Measurements from ENCODE around the gene PPARA. TPM values are rescaled to one million over a fixed set of nuclear protein-coding genes. Genes with fewer than 3 reads are reported as not detected.

The PPARA gene
- total and polyA plus RNA-seq, 2 experiments from 2014 or later = 4.7 to 12.6 TPM

DNA sequence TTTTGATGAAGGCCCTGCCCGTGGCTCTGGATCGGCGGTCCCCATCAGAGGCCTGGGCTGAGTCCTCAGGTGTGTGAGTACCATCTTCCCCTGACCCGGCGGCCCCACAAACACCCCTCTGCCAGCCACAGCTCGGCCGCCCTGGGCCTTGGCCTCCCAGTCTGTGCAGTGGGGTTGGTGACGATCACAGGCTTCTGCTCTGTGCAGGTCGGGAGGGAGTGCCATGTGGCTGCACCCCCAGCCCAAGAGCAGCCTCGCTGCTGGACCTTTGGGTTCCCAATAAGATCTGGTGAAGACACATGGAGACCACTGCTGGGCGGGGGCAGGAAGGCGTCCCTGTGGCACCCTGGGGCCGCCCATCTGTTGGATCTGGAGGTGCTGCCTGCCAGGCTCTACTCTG, 47.1 kb upstream of the PPARA start:
- Histone ChIP-seq H3F3A (replicated peaks; ENCODE audit: low read depth) (no peaks in the 10 kb centered on the region), H3K9me2 (ENCODE audit: insufficient read depth) (no peaks in the 10 kb centered on the region), H3K79me2 (replicated peaks; ENCODE audit: insufficient read depth) (no peaks in the 10 kb centered on the region), H2AFZ (no peak overlapping the region), H3K4me2 (no peak overlapping the region), H4K20me1 (replicated peaks; ENCODE audit: insufficient read depth) (no peaks in the 10 kb centered on the region), H3K4me1 (ENCODE audit: insufficient read depth) (no peaks in the 10 kb centered on the region), H3K27me3 (ENCODE audit: insufficient read depth) (no peaks in the 10 kb centered on the region), H3K36me3 (ENCODE audit: insufficient read depth) (no peaks in the 10 kb centered on the region), H3K27ac (ENCODE audit: low read depth) (no peak overlapping the region), H3K4me3 (no peak overlapping the region)
- Mint-ChIP-seq H3K9me3 (no peaks in the 10 kb centered on the region), H3K36me3 (ENCODE audit: low read depth) (no peaks in the 10 kb centered on the region), H3K27me3 (ENCODE audit: insufficient read depth, low read depth, poor library complexity) (peaks cover 4% of the 10 kb centered on the region), H3K4me3 (no peak overlapping the region), H3K4me1 (no peaks in the 10 kb centered on the region; the same call in 1 of the 3 replicates), H3K27ac (no peak overlapping the region)
- TF ChIP-seq ZNF114 (CRISPR knock-in tag; IDR thresholded peaks at IDR 0.05) (no peak), ZNF462 (CRISPR knock-in tag; IDR thresholded peaks at IDR 0.05) (no peak), EZH2phosphoT487 (IDR thresholded peaks at IDR 0.05; ENCODE audit: unreplicated experiment) (no peak), NANOG (IDR thresholded peaks at IDR 0.05; ENCODE audit: borderline replicate concordance) (no peak), POLR2AphosphoS5 (IDR thresholded peaks at IDR 0.05; ENCODE audit: low read depth) (no peak), CREB1 (CRISPR knock-in tag; IDR thresholded peaks at IDR 0.05; ENCODE audit: low read depth) (no peak), ZNF331 (CRISPR knock-in tag; IDR thresholded peaks at IDR 0.05; ENCODE audit: low read depth) (no peak), JUNB (IDR thresholded peaks at IDR 0.05; ENCODE audit: unreplicated experiment) (no peak), EZH2 (IDR thresholded peaks at IDR 0.05; ENCODE audit: low read depth, unreplicated experiment) (no peak), STAT1 (IDR thresholded peaks at IDR 0.05; ENCODE audit: unreplicated experiment) (no peak), REST (IDR thresholded peaks at IDR 0.05; ENCODE audit: unreplicated experiment) (no peak)
- TF ChIP-seq, protein P1, sequence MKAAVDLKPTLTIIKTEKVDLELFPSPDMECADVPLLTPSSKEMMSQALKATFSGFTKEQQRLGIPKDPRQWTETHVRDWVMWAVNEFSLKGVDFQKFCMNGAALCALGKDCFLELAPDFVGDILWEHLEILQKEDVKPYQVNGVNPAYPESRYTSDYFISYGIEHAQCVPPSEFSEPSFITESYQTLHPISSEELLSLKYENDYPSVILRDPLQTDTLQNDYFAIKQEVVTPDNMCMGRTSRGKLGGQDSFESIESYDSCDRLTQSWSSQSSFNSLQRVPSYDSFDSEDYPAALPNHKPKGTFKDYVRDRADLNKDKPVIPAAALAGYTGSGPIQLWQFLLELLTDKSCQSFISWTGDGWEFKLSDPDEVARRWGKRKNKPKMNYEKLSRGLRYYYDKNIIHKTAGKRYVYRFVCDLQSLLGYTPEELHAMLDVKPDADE (IDR thresholded peaks at IDR 0.05) = no peak
- TF ChIP-seq, protein P2, sequence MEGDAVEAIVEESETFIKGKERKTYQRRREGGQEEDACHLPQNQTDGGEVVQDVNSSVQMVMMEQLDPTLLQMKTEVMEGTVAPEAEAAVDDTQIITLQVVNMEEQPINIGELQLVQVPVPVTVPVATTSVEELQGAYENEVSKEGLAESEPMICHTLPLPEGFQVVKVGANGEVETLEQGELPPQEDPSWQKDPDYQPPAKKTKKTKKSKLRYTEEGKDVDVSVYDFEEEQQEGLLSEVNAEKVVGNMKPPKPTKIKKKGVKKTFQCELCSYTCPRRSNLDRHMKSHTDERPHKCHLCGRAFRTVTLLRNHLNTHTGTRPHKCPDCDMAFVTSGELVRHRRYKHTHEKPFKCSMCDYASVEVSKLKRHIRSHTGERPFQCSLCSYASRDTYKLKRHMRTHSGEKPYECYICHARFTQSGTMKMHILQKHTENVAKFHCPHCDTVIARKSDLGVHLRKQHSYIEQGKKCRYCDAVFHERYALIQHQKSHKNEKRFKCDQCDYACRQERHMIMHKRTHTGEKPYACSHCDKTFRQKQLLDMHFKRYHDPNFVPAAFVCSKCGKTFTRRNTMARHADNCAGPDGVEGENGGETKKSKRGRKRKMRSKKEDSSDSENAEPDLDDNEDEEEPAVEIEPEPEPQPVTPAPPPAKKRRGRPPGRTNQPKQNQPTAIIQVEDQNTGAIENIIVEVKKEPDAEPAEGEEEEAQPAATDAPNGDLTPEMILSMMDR (conservative IDR thresholded peaks at IDR 0.05; ENCODE audit: low read depth in 2 of 2) = no peak
- ATAC-seq (no peak), DNase-seq (ENCODE audit: low spot score) (no peak)

Data from GM23338 (cell line).